ENCODE results near the gene COBLL1.
"Not testable (repeated sequence)": the region's sequence is repeated elsewhere in the genome, so short reads cannot be mapped to it uniquely, and the experiment has no call there.

COBLL1 gene

DNA sequence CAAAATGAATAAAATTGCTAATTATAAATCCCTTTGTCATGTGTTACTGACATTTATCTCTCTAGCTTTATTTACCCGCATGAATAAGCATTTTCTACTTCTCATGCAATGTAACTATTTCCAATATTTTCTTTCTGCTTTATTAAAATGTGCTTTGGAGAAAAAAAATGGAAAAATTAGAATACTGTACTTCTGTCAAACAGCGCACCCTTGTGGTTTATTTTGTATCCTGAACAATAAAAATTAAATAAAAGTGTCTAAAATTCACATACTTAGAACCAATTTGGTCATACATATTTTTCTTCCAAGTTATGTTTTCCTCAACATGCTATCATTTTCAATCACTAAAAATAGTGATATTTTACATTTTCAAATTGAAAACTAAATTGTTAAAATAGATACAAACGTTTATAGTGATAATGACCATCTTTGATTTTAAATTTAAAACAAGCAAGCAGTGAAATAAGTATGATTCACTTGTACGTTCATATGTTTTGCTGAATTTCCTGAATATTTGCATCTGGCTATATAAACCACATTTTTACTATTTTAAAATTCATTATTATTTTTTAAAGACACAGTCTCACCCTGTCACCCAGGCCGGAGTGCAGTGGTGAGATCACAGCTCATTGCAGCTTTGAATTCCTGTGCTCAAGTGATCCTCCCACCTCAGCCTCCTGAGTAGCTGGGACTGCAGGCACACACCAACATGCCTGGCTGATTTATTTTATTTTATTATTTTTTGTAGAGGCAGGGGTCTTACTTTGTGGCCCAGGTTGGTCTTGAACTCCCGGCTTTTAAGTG lies 124.4 kb downstream of the COBLL1 start:
- no peak for DNase-seq (ENCODE audit: low read depth in 2 of 2)

DNA sequence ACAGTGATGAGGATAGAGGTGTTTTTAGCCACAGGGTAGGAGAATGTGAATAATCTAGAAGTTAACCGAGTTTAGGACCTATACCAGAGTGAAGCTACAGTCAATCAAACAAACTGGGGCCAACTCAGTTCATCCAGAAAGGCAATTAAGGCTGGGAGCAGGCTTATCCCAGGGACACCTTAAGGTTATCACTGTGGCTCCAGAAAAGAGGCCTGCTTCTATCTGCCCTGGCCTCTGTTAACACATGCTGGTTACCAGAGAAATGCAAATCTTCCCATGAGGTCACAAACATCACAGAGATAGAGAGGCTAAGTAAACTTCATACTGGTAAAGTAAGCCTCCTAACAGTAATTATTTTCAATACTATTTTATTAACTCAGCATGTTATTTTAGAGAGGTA lies 127.2 kb downstream of the COBLL1 start:
- no peak for DNase-seq (ENCODE audit: low read depth in 2 of 2)

DNA sequence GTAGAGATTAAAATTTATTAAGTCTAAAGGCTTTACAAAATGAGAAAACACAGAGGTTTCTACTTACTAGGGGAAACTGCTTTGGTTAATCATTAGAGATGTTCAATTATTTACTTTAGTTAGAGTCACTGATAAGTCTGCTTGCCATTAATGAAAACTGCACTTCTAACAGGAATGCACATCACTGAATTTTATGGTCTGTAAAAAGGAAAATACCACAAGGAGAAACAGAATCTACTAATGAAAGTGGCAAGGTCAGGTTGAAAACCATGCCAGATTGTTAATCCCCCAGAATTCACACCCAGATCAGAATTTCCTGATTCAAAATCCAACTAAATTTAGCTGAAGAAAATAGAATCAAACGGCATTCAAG lies 129.9 kb downstream of the COBLL1 start:
- DNase-seq (ENCODE audit: low read depth in 2 of 2): no peak

DNA sequence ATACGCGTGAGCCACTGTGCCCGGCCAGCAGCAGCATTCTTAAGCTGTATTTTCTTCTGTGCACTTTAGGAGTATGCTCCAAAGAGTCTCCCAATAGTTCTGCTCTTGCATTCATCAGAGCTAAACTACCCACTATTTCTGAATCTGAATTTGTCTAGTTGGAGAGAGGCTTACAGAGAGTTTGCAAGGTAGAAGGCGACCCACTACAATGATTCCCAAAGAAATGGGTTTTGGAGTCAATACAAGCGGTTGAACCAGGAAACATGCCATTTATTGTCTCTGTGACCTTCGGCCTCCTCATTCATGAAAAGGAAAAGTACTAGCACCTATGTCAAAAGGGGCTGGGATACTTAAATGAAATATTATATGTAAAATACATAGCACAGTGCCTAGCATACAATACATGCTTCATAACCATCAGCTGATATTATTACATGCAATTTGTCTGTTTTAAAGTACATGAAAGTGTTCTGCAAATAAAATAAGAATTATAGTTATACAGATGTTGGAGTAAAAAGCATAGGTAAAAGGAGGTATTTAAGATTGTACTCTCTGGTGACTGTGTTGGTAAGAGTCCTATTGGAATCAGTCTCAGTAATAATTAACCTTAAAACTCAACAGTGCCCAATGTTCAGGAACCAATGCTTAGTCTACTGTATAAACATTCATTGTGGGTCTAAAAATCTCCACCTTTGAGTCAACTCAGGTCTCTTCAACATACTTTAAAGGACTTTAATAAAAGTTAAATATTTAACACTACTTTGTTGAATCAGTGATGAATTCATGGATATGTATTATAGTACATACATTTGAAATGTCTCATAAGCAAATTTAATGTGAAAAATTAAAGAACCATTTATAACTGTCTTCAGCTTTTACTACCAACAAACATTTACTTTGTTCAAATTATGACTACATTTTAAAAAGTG lies 130.5 kb downstream of the COBLL1 start:
- no peak for DNase-seq (ENCODE audit: low read depth in 2 of 2)

DNA sequence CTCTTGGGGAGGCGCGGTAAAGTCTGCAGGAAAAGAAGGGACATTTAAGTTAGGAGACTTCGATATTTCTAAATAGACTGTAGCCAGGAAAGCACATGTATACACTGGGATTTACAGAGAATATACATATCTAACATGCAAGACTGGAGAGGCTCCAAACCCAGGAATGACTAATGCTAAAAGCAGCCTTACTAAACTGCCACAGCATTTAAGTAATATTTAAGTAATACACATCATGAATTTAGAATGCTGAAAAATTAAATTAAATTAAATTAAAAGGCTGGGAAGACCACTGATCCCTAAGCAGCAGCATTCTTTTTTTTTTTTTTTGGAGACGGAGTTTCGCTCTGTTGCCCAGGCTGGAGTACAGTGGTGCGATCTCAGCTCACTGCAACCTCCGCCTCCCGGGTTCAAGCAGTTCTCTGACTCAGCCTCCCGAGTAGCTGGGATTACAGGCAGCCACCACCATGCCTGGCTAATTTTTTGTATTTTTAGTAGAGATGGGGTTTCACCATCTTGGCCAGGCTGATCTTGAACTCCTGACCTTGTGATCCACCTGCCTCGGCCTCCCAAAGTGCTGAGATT lies 131.3 kb downstream of the COBLL1 start:
- not testable (repeated sequence) for DNase-seq (ENCODE audit: low read depth in 2 of 2)

DNA sequence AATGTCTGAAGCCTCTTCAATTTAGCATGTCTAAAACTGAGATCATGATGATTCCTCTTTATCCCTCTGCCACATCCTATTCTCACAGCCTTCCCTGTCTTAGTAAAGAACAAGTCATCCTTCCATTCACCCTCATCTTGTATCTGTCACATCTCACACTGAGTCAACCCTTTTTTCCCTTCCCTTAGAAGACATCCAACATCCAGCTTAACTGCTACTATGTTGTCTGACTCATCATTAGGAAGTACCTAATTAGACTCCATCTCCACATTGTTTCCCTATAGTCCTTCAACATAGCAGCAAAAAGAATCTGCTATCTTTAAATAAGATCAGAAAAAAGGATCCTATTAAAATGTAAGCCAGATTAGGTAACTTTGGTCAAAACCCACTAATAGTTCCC lies 135.1 kb downstream of the COBLL1 start:
- no peak for DNase-seq (ENCODE audit: low read depth in 2 of 2)

DNA sequence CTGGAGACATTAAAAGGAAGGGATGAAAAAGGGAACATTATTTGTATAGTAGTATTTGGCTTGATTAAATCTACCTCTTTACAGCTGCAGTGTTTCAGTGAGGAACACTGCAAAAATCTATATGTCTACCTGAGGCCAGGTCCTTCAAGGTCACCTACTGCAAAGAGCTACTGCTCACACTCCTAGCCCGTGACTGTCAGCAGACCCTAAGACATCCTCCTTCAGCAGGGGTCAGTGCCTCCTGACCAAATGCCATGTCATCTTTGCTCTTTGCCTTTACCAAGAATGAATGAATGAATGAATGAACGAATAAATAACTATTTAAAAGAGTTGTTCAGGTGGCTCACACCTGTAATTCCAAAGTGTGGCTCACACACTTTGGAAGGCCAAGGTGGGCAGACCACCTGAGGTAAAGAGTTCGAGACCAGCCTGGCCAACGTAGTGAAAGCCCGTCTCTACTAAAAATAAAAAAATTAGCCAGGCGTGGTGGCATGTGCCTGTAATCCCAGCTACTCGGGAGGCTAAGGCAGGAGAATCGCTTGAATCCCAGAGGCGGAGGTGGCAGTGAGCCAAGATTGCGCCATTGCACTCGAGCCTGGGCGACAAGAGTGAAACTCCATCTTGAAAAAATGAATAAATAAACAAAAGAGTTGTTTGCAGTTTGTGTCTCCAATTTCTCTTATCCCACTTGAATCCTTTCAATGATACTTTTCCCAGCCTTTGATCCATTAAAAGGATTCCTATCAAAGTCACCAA lies 136.0 kb downstream of the COBLL1 start:
- DNase-seq (ENCODE audit: low read depth in 2 of 2): no peak

DNA sequence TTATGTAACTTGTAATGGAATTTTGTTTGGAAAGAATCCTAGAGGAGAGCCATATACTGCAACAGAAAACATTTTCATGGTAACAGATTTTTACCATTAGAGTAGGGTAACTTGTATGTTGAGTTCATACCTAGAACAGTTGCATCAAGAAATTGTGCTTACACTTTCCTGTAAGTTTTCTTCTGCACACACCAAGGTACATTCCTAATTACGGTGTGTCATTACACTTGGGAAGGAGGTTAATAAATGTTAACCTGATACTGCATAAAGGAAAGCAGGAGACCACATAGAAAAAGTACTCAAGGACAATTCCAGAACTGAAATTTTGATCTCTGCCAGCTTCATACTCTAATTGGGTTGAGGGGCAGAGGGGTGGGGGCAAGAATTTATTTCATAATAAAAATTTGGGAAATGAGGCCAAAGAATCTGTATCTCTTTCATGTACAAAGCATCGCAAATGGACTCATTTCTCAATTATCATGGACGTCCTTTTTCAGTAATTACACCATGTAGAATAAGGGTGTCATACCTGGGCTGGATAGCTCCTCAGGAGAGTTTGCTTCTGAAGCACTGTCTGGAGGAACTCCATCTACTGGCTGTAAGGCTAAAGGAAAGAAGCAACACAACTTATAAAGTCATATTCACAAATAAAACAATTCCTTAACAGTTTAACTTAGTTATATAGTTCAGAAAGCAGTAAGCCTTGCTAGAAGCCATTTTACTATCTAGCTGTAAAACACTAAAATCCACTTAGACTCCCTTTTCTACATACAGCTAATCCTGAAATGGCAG lies 137.5 kb downstream of the COBLL1 start:
- DNase-seq (ENCODE audit: low read depth in 2 of 2): no peak

DNA sequence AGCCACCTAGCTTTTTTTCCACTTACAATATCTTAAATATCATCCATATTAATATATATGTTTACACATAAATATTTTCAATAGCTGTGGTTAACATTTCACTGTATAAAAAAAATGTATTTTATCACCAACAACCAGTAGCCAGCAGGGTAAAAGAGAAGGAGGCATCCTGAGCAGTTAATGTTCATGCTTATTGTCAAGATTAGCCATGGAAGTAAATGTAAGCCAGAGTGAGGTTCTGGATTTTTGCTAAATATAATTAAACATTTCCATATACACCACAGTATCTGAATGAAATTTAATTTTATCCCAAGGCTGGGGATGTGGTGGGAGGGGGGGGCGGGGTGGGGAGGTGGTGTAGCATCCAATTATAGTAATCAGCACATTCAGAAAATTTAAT lies 140.1 kb downstream of the COBLL1 start:
- DNase-seq (ENCODE audit: low read depth in 2 of 2): no peak

DNA sequence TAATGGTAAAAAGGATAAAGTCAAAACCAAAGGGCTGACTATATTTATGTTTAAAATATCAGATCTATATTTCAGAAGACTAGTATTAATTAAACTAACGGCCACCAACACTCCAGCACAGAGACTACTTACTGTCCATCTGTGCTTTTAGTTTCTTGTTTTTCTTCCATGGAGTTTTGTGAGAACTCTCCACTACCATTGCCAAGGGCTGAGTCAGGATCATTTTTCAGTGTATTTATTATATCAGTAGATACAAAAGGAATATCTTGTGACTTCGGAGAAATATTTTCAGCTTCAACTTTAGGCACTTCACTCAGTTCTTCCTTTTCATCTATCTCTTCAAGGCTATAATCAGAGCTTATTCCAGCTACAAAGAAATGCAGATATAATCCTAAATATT lies 141.2 kb downstream of the COBLL1 start:
- DNase-seq (ENCODE audit: low read depth in 2 of 2): no peak

DNA sequence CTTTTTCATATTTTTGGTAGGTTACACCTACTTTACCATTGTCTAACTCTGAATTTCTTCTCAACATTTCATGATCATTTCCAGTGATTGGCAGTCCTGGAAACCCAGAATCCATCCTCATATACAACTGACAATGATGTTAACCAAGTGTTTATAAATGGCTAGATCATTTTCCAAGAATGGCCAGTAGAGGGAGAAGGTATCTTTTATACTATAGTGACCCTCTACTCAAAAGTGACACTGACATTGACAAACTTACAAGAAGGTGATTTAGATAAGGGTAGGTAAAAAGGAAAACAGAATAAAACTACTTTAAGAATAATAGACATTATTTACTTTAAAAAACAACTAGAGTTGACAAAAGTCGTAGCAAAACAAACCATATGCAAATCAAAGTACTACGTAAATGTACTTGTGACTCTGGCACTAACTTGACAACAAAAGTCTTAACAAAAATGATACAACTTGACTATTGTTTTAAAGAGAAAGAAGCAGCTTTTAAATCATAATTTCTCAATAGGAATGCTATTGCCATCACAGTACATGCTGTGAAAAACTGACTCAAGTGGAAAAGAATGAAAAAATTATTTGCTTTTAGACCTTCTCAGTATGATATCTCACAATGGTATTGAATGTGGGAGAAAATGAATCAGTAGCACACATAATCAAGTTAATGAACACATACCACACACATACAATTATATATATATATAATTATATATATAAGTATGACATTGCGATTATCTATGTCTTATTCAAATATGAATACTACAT lies 143.7 kb downstream of the COBLL1 start:
- DNase-seq (ENCODE audit: low read depth in 2 of 2): no peak

DNA sequence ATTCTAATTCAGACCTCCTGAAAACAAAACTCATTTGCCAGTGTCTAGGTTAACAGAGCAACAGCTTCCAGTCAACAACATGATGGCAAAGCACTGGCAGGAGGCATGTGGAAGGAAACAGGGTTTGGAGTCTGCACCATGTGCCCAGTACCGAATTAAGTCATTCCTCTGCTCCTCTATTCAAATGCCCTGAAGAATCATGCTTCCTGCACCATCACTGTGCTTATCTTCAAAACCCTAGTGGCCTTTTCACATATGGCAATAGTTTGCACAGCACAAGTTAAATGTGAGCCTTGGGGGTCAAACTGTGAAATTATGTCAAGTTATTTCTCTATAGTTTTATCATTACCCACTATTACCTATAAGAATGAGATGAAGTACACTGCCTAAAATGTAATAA lies 145.0 kb downstream of the COBLL1 start:
- DNase-seq (ENCODE audit: low read depth in 2 of 2): no peak

DNA sequence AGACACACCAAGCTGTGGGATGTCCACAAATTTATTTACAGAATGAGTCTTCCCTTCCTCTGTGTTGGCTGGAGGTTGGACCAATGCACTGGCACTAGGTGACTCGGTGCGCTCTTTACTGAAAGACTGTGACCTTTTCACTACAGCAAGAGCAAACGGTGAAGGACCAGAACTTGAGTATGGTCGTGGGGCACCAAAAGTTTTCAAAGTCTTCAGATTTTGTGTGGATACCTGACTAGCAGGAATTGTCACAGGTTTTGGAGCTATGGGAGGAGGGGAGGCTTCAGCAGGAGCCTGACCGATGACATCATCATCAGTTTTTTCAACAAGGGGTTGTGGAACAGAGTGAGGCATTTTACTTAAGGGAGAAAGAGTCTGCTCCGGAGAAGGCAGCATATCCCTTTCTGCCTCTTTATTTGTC lies 147.3 kb downstream of the COBLL1 start:
- no peak for DNase-seq (ENCODE audit: low read depth in 2 of 2)

DNA sequence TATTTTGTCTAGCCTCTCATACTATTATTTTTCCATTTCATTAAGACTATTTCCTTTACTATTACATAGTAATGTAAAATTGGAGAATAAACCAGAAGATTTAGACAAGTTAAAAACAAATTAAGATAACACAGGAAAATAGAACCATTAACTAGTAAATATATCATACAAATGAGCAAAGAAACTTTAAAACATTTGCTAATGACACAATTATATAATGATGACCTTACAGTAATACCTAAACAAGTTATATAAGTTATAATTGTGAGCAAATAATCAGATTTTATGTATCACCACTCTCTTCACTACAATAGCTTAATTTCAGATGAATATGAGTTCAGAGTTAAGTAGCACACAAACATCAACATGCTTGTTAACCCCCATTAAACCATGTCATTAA lies 147.8 kb downstream of the COBLL1 start:
- no peak for DNase-seq (ENCODE audit: low read depth in 2 of 2)

DNA sequence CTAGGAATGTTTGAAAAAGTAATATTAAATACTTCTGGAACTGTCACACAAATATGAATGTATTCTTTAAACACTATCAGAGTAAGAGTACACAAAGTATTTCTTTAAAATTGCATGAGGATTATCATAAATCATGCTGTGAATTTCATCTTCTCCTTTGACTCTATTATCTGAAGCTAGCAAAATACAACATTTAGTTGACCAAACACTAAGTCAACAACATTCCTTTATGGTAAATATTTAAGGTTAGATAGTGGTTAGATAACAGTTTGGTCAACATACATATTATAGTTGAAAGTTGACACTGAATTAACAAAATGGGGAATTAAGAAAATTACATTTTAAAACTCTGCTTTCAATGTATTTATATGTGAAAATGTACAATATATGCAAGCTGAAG lies 148.2 kb downstream of the COBLL1 start:
- no peak for DNase-seq (ENCODE audit: low read depth in 2 of 2)

DNA sequence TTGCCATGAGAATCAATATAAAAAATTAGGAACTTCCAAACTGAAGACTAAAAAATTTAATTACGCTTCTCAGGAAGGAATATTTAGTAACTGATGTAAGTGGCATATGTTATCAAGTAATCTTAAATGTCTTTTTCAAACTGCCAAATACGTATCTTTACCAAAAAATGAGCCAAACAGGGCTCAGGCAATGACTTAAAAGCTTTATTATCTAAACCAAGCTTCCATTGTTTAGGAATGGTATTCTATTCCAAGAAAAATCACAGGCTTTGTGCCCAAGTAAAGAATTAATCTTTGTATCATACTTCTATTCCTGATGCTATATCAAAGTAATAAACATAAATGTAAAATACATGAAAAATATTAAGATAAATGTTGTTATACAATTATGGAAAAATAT lies 148.7 kb downstream of the COBLL1 start:
- no peak for DNase-seq (ENCODE audit: low read depth in 2 of 2)

DNA sequence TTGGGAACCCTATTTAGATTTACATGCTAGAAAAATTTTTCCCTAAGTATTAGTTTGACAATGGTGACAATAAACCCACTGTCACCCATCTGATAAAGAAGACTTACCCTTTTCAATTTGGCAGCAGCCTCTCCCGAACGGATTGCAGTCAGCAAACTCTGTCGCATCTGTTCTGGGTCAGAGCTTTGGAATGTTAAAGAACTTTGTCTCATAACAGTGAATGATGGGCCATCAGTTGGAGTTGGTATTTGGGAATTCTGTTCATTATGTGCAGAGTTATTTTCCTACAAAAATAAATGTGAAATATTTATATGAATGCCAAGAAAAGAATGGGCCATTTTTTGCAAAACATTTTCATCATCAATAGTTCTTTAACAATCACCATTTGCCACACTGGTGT lies 149.5 kb downstream of the COBLL1 start:
- DNase-seq (ENCODE audit: low read depth in 2 of 2): no peak

DNA sequence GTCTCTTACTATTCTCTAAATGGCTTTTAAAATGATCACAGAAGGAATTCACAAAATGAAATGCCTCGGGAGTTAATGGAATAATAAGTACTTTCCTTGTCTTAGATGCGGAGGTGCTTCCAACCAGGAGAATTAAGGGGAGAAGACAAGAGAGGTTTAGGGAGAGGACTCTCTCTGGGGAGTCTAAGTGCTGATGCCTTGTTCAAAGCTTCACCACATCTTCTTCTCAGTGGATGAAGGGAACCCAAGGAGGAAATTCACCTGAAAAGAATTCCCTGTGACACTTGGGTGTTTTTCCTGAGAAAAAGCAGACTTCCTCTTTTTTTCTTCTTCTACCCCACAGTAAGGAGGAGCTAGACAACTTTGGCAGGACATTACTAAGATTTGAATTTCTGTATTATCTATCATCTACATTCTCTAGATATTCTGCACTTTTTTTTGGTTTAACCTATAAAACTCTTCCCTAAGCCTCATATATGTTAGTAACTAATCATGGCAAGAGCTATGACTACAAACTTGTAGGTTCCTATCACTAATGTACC lies 150.2 kb downstream of the COBLL1 start:
- DNase-seq (ENCODE audit: low read depth in 2 of 2): no peak

DNA sequence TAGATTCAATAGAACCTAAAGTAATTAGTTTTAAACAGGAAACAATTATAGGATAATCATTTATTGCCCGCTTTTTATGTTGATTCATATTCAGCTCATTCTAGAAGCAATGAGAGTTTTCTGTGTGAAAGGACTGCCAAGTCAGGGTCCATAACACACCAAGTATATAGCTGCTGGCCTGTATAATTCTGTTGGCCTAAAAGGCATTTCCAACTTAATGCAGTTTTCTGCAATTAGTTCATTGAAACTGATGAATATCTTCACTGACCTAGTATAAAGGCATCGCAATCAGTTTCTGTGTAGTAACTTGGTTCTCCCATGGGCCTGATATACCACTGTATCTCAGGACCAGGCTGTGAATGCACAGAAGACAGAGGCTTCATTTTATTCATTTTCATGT lies 151.3 kb downstream of the COBLL1 start:
- no peak for DNase-seq (ENCODE audit: low read depth in 2 of 2)

DNA sequence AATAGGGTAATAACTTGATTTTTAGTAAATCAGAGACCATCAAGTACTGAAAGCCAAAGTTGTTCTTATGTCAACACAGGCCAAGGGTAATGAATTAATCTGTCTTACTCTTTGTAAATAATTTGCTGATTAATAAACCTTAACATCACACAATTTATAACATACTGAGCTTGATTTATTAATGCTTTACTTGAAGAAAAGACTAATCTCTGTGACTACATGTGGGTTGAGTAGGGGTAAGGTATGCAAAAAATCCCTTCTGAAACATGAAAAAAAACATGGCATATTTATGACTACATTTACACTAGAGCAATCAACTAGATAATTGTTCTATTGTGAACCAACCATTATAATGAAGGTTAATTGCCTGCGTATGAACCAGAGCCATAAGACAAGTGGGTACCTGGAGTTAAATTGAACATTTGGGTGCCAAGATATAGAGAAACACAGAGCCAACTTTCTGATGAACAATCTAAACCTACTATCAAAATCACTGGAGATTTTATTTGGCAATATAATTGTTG lies 152.7 kb downstream of the COBLL1 start:
- DNase-seq (ENCODE audit: low read depth in 2 of 2): no peak
